Kidney (tissue), 14 donors: ENCODE results near the gene NES. TPM values are rescaled to one million over a fixed set of nuclear protein-coding genes. Genes with fewer than 3 reads are reported as not detected.

Source experiments
- DNase-seq, 5 donors: peaks; one replicate each; pipeline ENCODE4 v3.0.0-alpha.2; 2013 to 2020
- FAIRE-seq: peaks from 2 replicates; lab custom pipeline; 2012; peaks lifted over from hg19 to GRCh38; lab: Jason Lieb, UNC
- H3K27ac ChIP-seq, 2 donors: one replicate each; pipeline ENCODE4 v1.7.0; 2013; ENCODE audit warnings: low read depth in 2 of 2, low read length in 2 of 2, inconsistent platforms in 1 of 2
- H3K27me3 ChIP-seq: one replicate; pipeline ENCODE4 v1.7.1; 2013; ENCODE audit warnings: low read length, inconsistent platforms; ENCODE audit not compliant: control insufficient read depth, insufficient read depth
- H3K36me3 ChIP-seq, 3 donors: one replicate each; pipeline versions ENCODE4 v1.7.0 to v1.7.1; 2013; ENCODE audit warnings: low read length in 3 of 3, control low read depth in 1 of 3, inconsistent platforms in 1 of 3; ENCODE audit not compliant: insufficient read depth in 3 of 3, control insufficient read depth in 2 of 3
- H3K4me1 ChIP-seq, 3 donors: one replicate each; pipeline versions ENCODE4 v1.7.0 to v1.7.1; 2013; ENCODE audit warnings: low read length in 3 of 3, inconsistent platforms in 1 of 3, low read depth in 1 of 3; ENCODE audit not compliant: control insufficient read depth in 2 of 3, insufficient read depth in 2 of 3
- H3K4me3 ChIP-seq, 3 donors: one replicate each; pipeline versions ENCODE4 v1.7.0 to v1.8.1; 2013; ENCODE audit warnings: low read length in 3 of 3, control low read depth in 1 of 3, inconsistent platforms in 1 of 3
- H3K9ac ChIP-seq, 3 donors: one replicate each; pipeline versions ENCODE4 v1.7.0 to v1.7.1; 2013; ENCODE audit warnings: low read length in 3 of 3, control low read depth in 1 of 3, inconsistent platforms in 1 of 3
- H3K9me3 ChIP-seq, 3 donors: one replicate each; pipeline versions ENCODE4 v1.7.0 to v1.7.1; 2013; ENCODE audit warnings: low read length in 3 of 3, control low read depth in 1 of 3, inconsistent platforms in 1 of 3; ENCODE audit not compliant: control insufficient read depth in 2 of 3, insufficient read depth in 1 of 3
- intact Hi-C: fragments of 100-400 bp; cut with DNase I; formaldehyde crosslinking; loops from one replicate; pipeline ENCODE4 v1.11.1; 2022
- polyA plus RNA-seq: library from polyadenylated mRNA; stranded (reverse); fragments of 350-450 nt; fragmentation: Illumina TruSeq; extraction: RNeasy Lipid Tissue Mini Kit (QIAGEN cat#74804); gene quantifications from one replicate; pipeline ENCODE4 v1.2.3, GENCODE V29; 2014; ENCODE audit warnings: low read depth, low replicate concordance; ENCODE audit not compliant: insufficient read depth
- total RNA-seq: library from RNA; stranded (reverse); fragmentation: NEBNext Ultra II Directional; extraction: Animal tissue kit (Norgen Biotek cat#: 25700); gene quantifications from one replicate; pipeline ENCODE4 v1.2.1, GENCODE V29; 2021
- TF ChIP-seq, protein P1 (sequence below): IDR thresholded peaks from 3 replicates; pipeline ENCODE4 v1.5.1; 2012; ENCODE audit warnings: mild to moderate bottlenecking, moderate library complexity, borderline replicate concordance; ENCODE audit not compliant: insufficient read depth; ENCODE audit errors: extremely low read depth
- donor health status: control.
- donor health status: control.
- donor health status: control.
- donor health status: control.
- donor health status: control.
- donor health status: DM: yes; HTN: yes; CAD: no.
- donor health status: Normal renal cell carcinoma (clear cell type).

The NES gene
- total and polyA plus RNA-seq, 2 donors from 2014 or later = 44.3 to 50.7 TPM

DNA sequence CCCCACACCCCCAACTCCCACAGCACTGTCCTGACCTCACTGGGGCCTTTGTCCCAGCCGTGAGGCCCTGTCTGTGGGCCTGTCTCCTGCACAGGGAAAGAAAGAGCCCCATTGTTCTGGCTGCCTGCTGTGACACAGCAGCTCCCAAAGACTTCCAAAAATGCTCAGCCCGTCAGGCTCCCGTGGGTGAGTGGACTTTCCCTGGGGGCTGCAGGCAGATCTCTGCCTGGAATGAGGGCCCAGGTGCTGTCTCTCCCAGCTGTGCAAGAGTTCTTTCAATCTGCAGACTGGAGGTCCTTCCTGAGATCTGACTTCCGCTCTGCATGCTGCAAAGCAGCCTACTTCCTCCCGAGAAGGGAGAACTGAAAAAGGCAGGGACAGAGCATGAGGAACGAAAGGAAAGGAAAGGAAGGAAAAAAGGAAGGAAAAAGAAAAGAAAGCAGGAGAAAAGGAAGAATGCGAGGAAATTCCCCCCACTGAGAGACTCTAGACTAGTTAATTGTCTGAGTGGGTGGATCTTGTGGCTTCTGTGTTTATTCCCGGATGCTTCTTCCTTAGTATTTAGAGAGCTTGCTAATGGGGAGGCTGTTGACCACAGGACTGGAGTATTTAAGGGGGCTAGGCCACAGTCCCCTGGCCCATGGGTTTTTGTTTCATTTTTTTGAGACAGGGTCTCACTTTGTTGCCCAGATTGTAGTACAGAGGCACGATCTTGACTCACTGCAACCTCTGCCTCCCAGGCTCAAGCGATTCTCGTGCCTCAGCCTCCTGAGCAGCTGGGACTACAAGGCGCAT is 15.0 kb downstream of the NES start:
- H3K9ac ChIP-seq = peak overlapping the region in 1 of 3 donors; percentile 34
- peaks cover 2 to 41% (median 29%) of the 10 kb centered on the region in 3 donors for H3K4me1 ChIP-seq
- DNase-seq = peak in 1 of 5 donors; percentile 46

DNA sequence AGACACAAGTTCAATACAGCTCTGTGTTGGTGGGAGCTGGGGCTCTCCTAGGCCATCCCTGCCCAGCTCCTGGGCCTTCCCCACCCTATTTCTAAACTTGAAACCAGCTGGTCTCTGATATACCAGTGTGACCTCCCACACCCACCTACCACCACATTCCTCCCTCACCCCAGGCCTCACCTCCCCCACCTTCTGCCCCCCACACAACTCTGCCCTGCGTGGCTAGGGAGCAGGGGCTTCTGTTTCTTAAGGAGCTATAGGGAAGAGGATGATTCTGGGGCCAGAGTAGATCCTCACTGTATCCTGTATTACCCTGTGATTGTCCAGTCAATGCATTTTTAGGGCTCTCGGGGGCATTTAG is 16.5 kb downstream of the NES start:
- H3K4me3 ChIP-seq = no peak overlapping the region
- H3K4me1 ChIP-seq = peaks cover 2 to 46% (median 32%) of the 10 kb centered on the region in 3 donors
- FAIRE-seq (no peak), DNase-seq (peak in 2 of 5 donors; percentile 56 to 57)
- no peaks in the 10 kb centered on the region for H3K9me3 ChIP-seq
- peak overlapping the region; percentile 28 to 63 for H3K27ac ChIP-seq
- TF ChIP-seq, protein P1, sequence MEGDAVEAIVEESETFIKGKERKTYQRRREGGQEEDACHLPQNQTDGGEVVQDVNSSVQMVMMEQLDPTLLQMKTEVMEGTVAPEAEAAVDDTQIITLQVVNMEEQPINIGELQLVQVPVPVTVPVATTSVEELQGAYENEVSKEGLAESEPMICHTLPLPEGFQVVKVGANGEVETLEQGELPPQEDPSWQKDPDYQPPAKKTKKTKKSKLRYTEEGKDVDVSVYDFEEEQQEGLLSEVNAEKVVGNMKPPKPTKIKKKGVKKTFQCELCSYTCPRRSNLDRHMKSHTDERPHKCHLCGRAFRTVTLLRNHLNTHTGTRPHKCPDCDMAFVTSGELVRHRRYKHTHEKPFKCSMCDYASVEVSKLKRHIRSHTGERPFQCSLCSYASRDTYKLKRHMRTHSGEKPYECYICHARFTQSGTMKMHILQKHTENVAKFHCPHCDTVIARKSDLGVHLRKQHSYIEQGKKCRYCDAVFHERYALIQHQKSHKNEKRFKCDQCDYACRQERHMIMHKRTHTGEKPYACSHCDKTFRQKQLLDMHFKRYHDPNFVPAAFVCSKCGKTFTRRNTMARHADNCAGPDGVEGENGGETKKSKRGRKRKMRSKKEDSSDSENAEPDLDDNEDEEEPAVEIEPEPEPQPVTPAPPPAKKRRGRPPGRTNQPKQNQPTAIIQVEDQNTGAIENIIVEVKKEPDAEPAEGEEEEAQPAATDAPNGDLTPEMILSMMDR = no peak
- H3K27me3 ChIP-seq = peaks cover 8% of the 10 kb centered on the region
- no peak overlapping the region for H3K9ac ChIP-seq
- intact Hi-C loops = no loop called here
- no peaks in the 10 kb centered on the region for H3K36me3 ChIP-seq

More for the DNA sequence above, 15.0 kb downstream of the NES start:
- H3K27me3 ChIP-seq = peaks cover 3% of the 10 kb centered on the region
- intact Hi-C loops = no loop called here
- H3K27ac ChIP-seq = peak overlapping the region; percentile 65 to 71
- FAIRE-seq = no peak
- no peaks in the 10 kb centered on the region for H3K36me3 ChIP-seq
- H3K9me3 ChIP-seq = no peaks in the 10 kb centered on the region
- TF ChIP-seq, protein P1 = no peak
- no peak overlapping the region for H3K4me3 ChIP-seq

DNA sequence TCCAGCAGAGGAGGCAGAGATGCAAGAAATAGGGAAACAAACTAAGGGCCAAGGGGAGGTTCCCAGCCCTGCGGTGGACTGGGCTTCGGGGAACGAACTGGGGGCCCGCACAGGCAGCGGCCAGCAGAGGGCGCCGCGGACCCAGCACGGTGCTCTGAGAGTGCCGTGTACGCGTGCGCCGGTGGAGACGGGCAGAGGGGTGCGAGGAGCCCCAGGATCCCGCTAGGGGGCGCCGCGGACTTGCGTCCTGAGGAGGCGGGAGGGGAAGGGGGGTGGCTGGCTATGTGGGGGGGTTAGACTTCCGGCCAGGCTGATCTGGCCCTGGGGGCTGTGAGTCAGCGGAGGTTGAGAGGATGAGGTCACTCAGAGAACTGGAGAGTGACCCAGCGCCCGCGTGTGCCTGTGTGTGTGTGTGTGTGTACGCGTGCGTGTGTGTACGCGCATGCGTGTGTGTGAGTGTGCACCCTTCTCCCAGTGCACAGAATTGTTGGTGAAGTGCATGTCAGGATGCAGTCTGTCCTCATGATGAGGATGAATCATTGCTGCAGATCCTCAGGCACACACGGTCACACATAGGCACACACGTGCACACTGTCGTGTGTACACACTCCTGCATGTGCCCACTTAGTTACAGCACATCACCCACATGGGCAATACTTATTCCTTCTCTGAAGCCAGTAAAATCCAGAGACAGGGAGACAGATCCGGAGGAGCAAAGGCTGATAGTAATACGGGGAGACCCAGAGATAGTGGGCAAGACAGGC is 17.0 kb downstream of the NES start:
- Histone ChIP-seq H3K9ac (peak overlapping the region in 1 of 3 donors; percentile 28), H3K27me3 (peaks cover 14% of the 10 kb centered on the region), H3K27ac (peak overlapping the region; percentile 28 to 63), H3K4me1 (peaks cover 2 to 41% (median 32%) of the 10 kb centered on the region in 3 donors), H3K4me3 (peak overlapping the region in 1 of 3 donors; percentile 44), H3K9me3 (no peaks in the 10 kb centered on the region), H3K36me3 (no peaks in the 10 kb centered on the region)
- no peak for FAIRE-seq
- TF ChIP-seq, protein P1 = peak; percentile 97
- DNase-seq = peak; percentile 97 to 99 (median 98)
- intact Hi-C loops = no loop called here
